Endothelial cell of umbilical vein (primary cell): ENCODE results near the gene NFIL3.

Experiments
- CTCF ChIP-seq, 2 donors: IDR thresholded peaks; 1 replicate in 1 of 2; 2 replicates in 1 of 2; pipeline ENCODE4 v1.5.1; 2011; ENCODE audit warnings: low read length in 2 of 2, mild to moderate bottlenecking in 2 of 2, moderate library complexity in 2 of 2, control low read depth in 1 of 2, inconsistent platforms in 1 of 2, low read depth in 1 of 2; ENCODE audit not compliant: insufficient read depth in 1 of 2; ENCODE audit errors: extremely low read depth in 1 of 2
- MYC ChIP-seq: IDR thresholded peaks from one replicate; pipeline ENCODE4 v1.6.1; 2011; ENCODE audit warnings: mild to moderate bottlenecking, low read depth, low read length
- POLR2A ChIP-seq: IDR thresholded peaks from 2 replicates; pipeline ENCODE4 v1.6.1; 2012; ENCODE audit warnings: low read depth, mild to moderate bottlenecking, control low read depth, low read length
- POLR2AphosphoS5 ChIP-seq: IDR thresholded peaks from 2 replicates; pipeline ENCODE4 v1.6.1; 2012; ENCODE audit warnings: low read depth, mild to moderate bottlenecking, control low read depth, low read length, moderate library complexity; ENCODE audit not compliant: insufficient read depth

DNA sequence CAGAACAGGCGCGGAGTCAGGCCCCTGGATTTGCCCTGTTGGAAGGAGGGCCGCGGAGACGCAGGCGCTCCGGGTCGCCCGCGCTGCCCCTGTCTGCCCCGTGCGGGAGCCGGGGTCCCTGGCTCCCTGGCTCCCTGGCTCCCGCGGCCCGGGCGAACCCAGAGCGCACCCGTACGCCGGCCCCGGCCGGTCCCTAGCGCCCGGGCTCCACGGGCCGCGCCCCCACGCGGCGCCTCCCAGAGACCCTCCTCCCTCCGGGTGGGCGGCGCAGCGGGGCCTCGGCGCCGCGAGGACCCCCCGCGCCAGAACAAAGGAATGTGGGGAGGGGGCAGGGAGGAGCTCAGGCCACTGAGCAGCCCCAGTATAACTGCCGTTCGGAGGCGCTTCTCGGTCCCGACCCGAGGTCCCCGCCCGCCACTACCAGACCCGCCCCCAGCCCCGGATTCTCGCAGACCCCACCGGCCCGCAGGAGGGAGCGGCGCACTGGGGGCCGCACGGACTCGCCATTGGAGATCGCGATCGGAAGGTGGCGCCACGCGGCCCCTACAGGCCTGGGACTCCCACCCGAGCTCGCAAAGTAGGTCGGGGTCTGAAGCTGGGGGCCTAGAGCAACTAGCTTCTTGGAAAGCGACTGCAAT, 2.4 kb downstream of the NFIL3 start:
- TF ChIP-seq POLR2A (no peak), MYC (no peak), CTCF (IDR thresholded peaks at IDR 0.05; ENCODE audit: extremely low read depth in 1 of 2, insufficient read depth in 1 of 2, low read depth in 1 of 2, low read length in 2 of 2) (peak; percentile 18 to 62), POLR2AphosphoS5 (no peak)
